ENCODE measurements around the gene SLC9C1. TPM values are rescaled to one million over a fixed set of nuclear protein-coding genes. Genes with fewer than 3 reads are reported as not detected.

Gene SLC9C1
- total RNA-seq, 1 experiment from 2014 or later: not detected

DNA sequence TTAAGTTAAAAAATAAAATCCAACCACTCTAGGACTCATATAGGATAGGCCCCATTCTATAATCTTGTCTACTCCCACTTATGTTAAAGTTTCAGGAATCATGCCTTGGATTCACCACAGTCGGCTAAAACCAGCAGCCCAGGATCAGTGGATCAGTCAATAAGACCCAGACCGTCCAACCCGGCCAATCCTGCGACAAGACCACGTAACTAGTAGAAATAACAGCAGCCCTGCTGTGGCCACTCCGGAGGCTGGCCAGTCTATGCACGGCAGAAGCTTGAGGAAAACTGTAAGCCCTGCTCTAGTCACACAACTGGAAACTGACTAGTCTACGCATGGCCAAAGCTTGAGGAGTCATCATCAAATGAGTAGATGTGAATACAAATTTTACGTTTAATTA, 12.8 kb upstream of the SLC9C1 start:
- no peak for DNase-seq (ENCODE audit: low spot score)

DNA sequence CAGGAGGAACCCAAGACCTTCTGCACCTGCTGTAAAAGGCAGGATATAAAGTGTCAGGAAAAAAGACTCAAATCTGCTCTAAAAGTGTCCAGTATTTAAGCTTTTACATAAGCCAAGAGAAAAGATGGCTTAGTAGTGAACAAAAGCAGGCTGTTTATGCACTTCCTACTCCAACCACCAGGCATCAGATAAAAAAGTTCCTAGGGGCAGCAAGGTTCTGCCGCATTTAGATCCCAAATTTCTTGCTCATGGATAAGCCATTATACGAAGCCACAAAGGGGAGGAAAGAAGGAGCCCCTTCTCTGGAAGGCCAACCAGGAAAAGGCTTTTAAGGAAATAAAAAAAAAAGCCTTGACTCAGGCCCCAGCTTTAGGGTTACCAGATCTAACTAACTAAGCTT, 10.6 kb upstream of the SLC9C1 start:
- DNase-seq (ENCODE audit: low spot score): no peak

GRCh38 chr3:112303764-112304325, 9.8 kb upstream of the SLC9C1 start:
- DNase-seq (ENCODE audit: low spot score): no peak

- no peak for DNase-seq (ENCODE audit: low spot score)
Observed at GRCh38 chr3:112302881-112303763, 9.1 kb upstream of the SLC9C1 start.

DNA sequence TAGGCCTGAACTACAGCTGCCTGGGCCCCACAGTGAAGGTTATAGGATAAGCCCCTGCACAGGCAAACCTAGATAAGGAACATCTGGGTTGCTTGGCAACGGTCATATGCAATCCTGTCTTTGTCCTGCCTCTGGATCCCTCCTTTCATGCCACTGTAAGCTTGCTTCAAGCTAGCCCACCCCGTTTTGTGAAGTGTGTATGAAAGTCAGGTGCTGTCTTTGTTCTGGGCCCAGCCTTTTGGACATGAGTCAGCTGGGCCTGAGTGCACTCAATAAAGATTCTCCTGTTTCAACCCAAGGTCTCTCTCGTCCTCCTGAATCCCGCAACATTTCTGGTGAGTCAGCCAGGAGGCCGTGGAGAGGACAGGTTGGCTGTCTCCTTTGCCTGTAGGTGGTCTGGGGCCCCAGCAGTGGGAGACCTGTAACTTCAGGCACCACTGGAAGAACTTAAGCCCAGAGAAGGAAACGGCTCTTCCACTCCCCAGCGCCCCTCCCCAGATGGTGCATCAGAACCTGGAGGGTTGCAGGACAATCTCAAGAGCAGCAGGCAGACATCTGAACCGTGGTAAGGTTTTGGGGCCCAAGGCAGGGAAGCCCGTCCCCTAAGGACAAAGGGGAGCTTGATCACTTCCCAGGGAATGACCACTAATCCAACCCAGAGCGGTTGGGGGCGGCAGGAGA, 8.3 kb upstream of the SLC9C1 start:
- DNase-seq (ENCODE audit: low spot score): no peak

DNA sequence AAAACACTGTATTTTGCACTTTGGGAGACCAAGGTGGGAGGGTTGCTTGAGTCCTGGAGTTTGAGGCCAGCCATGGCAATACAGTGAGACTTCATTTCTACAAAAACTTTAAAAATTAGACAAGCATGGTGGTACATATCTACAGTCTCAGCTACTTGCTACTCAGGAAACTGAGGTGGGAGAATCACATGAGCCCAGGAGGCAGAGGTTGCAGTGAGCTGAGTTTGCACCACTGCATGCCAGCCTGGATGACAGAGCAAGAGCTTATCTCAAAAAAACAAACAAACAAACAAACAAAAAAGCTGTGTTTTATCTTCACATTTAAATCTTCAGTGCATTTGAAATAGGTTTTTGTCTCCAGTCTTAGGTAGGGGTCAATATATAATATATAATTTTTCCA, 4.8 kb upstream of the SLC9C1 start:
- DNase-seq (ENCODE audit: low spot score): no peak

GRCh38 chr3:112297714-112298113, 3.7 kb upstream of the SLC9C1 start:
- no peak for DNase-seq (ENCODE audit: low spot score)

DNA sequence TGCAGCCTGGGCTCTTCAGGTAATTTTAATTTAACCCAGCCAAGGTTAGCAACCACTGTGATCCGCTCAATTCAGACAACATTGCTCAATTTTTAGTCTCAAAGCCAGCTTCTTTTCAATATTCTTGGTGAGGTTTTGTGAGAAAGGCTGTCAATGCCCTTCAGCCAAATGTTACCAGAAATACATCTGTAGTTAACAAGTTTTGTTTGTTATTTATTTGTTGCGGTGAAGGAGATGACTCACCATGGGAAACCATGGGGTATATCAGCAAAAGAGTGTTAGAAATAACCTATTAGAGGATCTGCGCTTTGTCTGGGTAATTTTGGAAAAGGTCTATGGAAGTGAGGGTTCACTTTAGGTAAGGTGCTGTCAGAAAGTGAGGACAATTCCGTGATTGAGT, 5.0 kb downstream of the SLC9C1 start:
- DNase-seq (ENCODE audit: low spot score): peak; percentile 21

DNA sequence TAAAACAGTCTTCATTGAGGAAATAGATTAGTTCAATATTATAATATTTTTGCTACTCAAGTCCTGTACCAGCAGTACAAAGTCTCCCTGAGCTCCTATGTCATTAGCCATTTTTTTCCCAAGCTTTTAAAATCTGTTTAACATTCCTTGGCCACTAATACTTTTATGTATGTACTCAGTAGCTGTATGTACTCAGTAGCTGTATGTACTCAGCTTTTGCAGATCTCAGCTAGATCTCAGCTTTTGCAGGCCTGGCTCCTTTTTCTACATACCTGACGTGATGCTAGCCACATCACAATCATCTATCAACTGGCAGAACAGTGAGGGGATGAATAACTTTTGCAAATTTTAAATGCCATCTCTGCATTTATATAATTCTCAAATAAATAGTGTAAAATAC, 13.8 kb downstream of the SLC9C1 start:
- DNase-seq (ENCODE audit: low spot score): no peak

GRCh38 chr3:112273536-112273935, 20.5 kb downstream of the SLC9C1 start:
- no peak for DNase-seq (ENCODE audit: low spot score)

DNA sequence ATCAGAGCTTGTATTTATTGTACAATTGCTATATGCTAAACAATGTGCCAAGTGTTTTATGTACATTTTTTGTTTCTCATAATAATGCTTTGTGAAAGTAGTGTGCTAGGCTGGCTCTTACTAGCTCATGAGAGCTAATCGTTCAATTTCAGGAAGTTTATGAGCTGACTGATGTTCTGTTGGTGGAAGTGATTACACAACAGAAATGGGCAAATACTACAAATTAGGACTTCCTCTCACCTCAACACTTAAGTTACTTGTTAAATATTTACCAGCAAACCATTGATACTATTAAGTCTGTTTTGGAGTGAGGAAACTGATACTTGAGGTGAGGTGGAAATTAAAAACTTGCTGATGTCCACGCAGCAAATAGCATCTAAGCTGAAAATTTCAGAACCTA, 32.3 kb downstream of the SLC9C1 start:
- DNase-seq (ENCODE audit: low spot score): no peak

DNA sequence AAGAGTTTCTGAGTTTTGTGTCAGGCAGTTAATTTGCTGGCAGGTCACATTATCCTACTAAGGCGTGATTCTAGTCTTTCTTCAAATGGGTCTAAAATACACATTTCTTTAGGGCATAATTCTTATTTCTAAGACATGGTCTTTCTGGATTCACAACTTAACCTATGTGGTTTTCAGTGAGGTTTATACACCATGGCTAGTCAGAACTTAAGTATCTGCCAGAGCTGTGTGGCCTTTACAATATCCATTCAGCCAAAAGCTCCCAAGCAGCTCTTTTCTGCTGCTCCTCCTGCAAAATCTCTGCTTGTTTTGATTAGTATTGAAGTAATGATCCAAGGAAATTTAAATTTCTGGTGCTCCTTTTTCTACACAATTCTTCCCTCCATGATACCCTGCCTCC, 33.5 kb downstream of the SLC9C1 start:
- no peak for DNase-seq (ENCODE audit: low spot score)

DNA sequence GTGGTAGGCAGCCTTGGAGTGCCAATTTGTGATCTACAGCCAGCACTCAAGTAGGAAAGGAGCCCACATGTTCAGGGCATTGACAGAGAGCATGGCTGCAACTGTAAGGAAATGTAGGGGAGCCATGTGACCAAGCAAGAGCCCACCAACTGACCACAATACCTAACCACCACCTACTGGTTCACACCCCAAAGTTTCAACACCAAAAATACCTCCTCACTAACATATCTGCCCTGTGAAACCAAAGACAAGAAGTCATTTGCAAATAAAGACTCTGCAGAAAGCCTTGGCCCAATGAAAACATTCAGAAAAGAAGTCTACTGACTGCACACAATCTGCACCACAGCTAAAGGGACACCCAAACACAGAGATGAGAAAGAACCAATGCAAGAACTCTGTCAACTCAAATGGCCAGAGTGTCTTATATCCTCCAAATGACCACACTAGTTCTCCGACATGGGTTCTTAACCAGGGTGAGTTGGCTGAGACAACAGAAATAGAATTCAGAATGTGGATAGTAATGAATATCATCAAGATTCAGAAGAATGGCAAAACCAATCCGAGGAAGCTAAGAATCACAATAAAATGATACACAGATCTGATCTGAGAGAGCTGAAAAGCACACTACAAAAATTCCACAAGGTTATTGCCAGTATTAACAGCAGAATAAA, 40.6 kb downstream of the SLC9C1 start:
- no peak for DNase-seq (ENCODE audit: low spot score)

DNA sequence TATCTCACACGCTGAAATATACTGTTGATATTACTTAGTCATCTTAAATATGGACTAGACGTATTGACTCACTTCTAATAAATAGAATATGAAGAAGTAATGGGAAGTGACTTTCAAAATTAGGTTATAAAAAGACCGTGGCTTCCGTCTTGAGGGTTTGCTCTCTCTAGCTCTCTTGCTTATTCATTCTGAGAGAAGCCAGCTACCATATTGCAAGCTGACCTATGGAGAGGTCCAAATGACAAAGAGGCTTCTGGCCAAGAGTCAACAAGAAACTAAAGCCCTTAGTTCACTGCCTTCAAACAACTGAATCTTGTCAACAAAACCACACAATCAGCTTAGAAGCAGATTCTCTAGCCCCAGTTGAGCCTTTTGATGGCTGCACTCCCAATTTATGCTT, 46.1 kb downstream of the SLC9C1 start:
- no peak for DNase-seq (ENCODE audit: low spot score)

- no peak for DNase-seq (ENCODE audit: low spot score)
Observed at GRCh38 chr3:112247350-112247749, 46.7 kb downstream of the SLC9C1 start.

- no peak for DNase-seq (ENCODE audit: low spot score)
Observed at GRCh38 chr3:112233083-112233482, 60.9 kb downstream of the SLC9C1 start.

- no peak for DNase-seq (ENCODE audit: low spot score)
Observed at GRCh38 chr3:112231727-112232126, 62.3 kb downstream of the SLC9C1 start.

DNA sequence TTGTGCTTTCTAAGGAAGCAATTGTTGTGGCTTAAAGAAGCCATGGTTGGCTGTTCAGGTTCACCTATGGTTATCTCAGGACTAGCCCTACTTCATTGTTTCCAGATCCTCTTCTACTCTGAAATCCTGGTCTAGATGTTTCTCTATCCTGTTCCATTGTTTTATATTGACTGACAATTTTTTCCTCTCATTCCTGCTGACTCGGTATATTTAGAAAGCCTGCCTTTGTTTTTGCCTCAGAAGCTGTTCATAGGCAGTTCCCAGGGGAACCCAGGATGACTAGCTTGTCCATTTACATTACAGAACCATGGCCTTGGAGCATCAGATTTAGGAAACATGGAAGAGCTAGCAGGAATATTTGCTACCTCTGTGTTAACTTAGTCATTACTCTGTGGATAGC, 64.0 kb downstream of the SLC9C1 start:
- no peak for DNase-seq (ENCODE audit: low spot score)

DNA sequence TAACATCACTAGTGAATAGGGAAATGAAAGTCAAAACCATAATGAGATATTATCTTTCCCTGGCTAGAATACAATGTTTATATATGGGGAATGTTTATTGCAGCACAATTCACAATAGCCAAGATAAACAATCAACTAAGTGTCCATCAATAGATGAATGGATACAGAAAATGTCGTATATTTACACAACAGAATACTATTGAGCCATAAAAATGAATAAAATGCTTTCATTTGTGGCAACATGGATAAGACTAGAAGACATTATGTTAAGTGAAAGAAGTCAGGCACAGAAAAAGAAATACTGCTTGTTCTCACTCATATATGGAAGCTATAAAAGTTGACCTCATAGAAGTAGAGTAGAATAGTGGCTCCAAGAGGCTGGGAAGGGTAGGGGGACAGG, 65.2 kb downstream of the SLC9C1 start:
- DNase-seq (ENCODE audit: low spot score): no peak

- DNase-seq (ENCODE audit: low spot score): no peak
Observed at GRCh38 chr3:112200317-112200666, 93.7 kb downstream of the SLC9C1 start.

DNA sequence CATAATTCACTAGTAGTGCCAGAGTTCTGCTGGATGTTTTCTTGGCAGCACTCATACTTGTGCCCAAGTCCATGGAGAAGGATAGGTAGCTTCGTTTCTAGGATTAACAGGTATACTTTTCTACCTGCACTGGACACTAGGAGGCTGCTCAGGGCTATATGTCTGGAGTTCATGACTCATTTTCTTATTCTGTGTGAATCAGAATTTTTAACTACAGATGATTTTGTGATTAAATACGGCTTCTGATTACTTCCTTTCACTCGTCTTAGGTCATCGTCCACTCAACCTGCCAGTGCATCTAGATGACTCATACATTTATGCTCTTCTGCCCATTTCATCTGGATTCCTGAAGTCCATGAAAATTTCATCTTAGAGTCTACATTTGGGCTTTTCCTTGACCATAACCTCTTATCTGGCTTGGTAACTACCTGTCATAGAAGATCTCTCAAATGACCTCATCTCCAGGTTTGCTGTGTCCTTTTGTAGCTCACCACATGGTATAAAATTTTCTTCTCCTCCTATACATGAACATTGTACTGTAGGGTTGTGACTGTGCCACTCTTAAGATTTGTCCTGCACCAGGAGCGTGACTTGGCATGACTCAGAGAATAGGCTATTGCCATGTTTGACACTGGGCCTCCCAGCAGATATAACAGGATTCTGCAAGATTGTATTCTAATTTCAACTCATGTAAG, 94.2 kb downstream of the SLC9C1 start:
- peak; percentile 12 for DNase-seq (ENCODE audit: low spot score)

DNA sequence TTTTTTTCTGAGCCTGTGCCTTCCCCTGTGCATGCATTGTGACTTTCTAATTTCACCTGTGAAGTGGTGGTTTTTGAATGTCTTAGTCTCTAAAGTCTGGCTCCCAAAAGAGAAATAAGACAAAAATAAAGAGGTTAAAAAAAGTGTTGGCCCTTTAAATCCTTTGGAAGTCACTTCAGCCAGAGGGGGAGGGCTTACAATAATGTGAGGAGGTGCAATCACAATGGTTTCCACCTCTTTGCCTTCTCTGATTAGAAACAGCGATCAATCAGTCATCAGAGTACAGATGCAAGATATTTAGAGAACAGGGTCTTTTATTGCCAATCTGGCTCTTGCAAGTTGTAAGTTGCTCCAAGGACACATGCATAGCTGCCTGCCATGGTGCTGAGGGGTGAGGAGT, 96.9 kb downstream of the SLC9C1 start:
- DNase-seq (ENCODE audit: low spot score): no peak

Data from H4 (cell line).